Upper lobe of right lung (tissue), 1 donor: ENCODE results near the gene IRF1. TPM values are rescaled to one million over a fixed set of nuclear protein-coding genes. Genes with fewer than 3 reads are reported as not detected.

Source experiments
- ATAC-seq: fragments of 200-7000 bp; cut with Tn5 transposase; one replicate; pipeline ENCODE4 v1.9.1; 2020; ENCODE audit warnings: mild to moderate bottlenecking, moderate library complexity
- DNase-seq: peaks from one replicate; pipeline ENCODE4 v3.0.0-alpha.2; 2020
- H3K27ac ChIP-seq: fragments of 200-600 bp; one replicate; pipeline ENCODE4 v1.8.0; 2022
- H3K27me3 ChIP-seq: fragments of 200-600 bp; one replicate; pipeline ENCODE4 v1.8.0; 2022; ENCODE audit warnings: mild to moderate bottlenecking
- H3K36me3 ChIP-seq: fragments of 200-600 bp; one replicate; pipeline ENCODE4 v1.8.0; 2022
- H3K4me1 ChIP-seq: fragments of 200-600 bp; one replicate; pipeline ENCODE4 v1.8.0; 2022
- H3K4me3 ChIP-seq: fragments of 200-600 bp; one replicate; pipeline ENCODE4 v1.8.0; 2022; ENCODE audit warnings: mild to moderate bottlenecking
- H3K9me3 ChIP-seq: fragments of 200-600 bp; one replicate; pipeline ENCODE4 v1.8.0; 2022
- CTCF ChIP-seq: fragments of 200-600 bp; IDR thresholded peaks from one replicate; pipeline ENCODE4 v1.8.0; 2022; ENCODE audit warnings: antibody characterized with exemption
- intact Hi-C: fragments of 100-400 bp; cut with DNase I; formaldehyde crosslinking; loops from one replicate; pipeline ENCODE4 v1.11.0; 2022
- total RNA-seq: library from RNA; stranded (reverse); fragmentation: NEBNext Ultra II Directional; extraction: Animal tissue kit (Norgen Biotek cat#: 25700); gene quantifications from one replicate; pipeline ENCODE4 v1.2.1, GENCODE V29; 2021
- donor health status: DM: no; HTN: yes; CAD: no; lungs with severe emphysema.

The IRF1 gene
- total RNA-seq, 1 donor from 2014 or later: 59.5 TPM

GRCh38 chr5:132479111-132479951, 11.2 kb downstream of the IRF1 start:
- Histone ChIP-seq H3K27me3 (no peaks in the 10 kb centered on the region), H3K27ac (no peak overlapping the region), H3K36me3 (peaks cover 32% of the 10 kb centered on the region), H3K4me3 (no peak overlapping the region), H3K4me1 (peaks cover 7% of the 10 kb centered on the region), H3K9me3 (no peaks in the 10 kb centered on the region)
- intact Hi-C loops: no loop called here
- ATAC-seq (no peak), DNase-seq (no peak)
- no peak for TF ChIP-seq CTCF

- no peak for TF ChIP-seq CTCF
- H3K9me3 ChIP-seq: no peaks in the 10 kb centered on the region
- H3K27me3 ChIP-seq: no peaks in the 10 kb centered on the region
- H3K27ac ChIP-seq: peak overlapping the region; percentile 47
- intact Hi-C loops: no loop called here
- H3K36me3 ChIP-seq: peaks cover 23% of the 10 kb centered on the region
- peak; percentile 40 for DNase-seq
- no peak overlapping the region for H3K4me3 ChIP-seq
- ATAC-seq: peak; percentile 47
- H3K4me1 ChIP-seq: peaks cover 7% of the 10 kb centered on the region
Measured at GRCh38 chr5:132478366-132478871, 12.2 kb downstream of the IRF1 start.

- no peak for ATAC-seq
Measured at GRCh38 chr5:132477784-132478365, 12.7 kb downstream of the IRF1 start.

GRCh38 chr5:132476876-132477781, 13.4 kb downstream of the IRF1 start:
- DNase-seq (peak; percentile 53), ATAC-seq (no peak)
- Histone ChIP-seq H3K36me3 (peaks cover 10% of the 10 kb centered on the region), H3K4me3 (no peak overlapping the region), H3K9me3 (no peaks in the 10 kb centered on the region), H3K27ac (peak overlapping the region; percentile 58), H3K4me1 (peaks cover 7% of the 10 kb centered on the region), H3K27me3 (no peaks in the 10 kb centered on the region)
- no peak for TF ChIP-seq CTCF
- intact Hi-C loops: no loop called here

More at GRCh38 chr5:132477784-132478365, 12.7 kb downstream of the IRF1 start:
- Histone ChIP-seq H3K27ac (peak overlapping the region; percentile 58), H3K4me3 (no peak overlapping the region), H3K36me3 (peaks cover 18% of the 10 kb centered on the region), H3K9me3 (no peaks in the 10 kb centered on the region), H3K27me3 (no peaks in the 10 kb centered on the region), H3K4me1 (peaks cover 7% of the 10 kb centered on the region)
- TF ChIP-seq CTCF: no peak
- peak; percentile 56 for DNase-seq
- intact Hi-C loops: no loop called here
